GM19239 (cell line): Measurements from ENCODE around the gene SLC46A2.

Experiments used
- DNase-seq: peaks from one replicate; pipeline ENCODE4 v3.0.0; 2011; ENCODE audit warnings: low spot score; ENCODE audit not compliant: insufficient read length
- FAIRE-seq: peaks from 2 replicates; lab custom pipeline; 2011; peaks lifted over from hg19 to GRCh38; lab: Jason Lieb, UNC

Gene SLC46A2

GRCh38 chr9:112890106-112891081, at the start of gene SLC46A2:
SLC46A2 (minus strand) TSS chr9:112890876; CDS start chr9:112890681, 195 bp downstream.
- FAIRE-seq, result no peak
- DNase-seq, result no peak

GRCh38 chr9:112939418-112939817, 48.7 kb upstream of the SLC46A2 start:
- no peak for FAIRE-seq
- no peak for DNase-seq

- FAIRE-seq (no peak), DNase-seq (no peak)
Measured at GRCh38 chr9:112933696-112934095, 43.0 kb upstream of the SLC46A2 start.

- peak; percentile 21 for FAIRE-seq
- no peak for DNase-seq
Measured at GRCh38 chr9:112925058-112925641, 34.5 kb upstream of the SLC46A2 start.

GRCh38 chr9:112921549-112921948, 30.9 kb upstream of the SLC46A2 start:
- DNase-seq (no peak), FAIRE-seq (peak; percentile 53)

GRCh38 chr9:112917987-112918362, 27.3 kb upstream of the SLC46A2 start:
- no peak for DNase-seq
- no peak for FAIRE-seq

- no peak for FAIRE-seq
Measured at GRCh38 chr9:112917047-112917986, 26.6 kb upstream of the SLC46A2 start.

GRCh38 chr9:112914524-112914923, 23.8 kb upstream of the SLC46A2 start:
- DNase-seq (no peak), FAIRE-seq (no peak)

More at GRCh38 chr9:112917047-112917986, 26.6 kb upstream of the SLC46A2 start:
- DNase-seq, result no peak

GRCh38 chr9:112913326-112913725, 22.6 kb upstream of the SLC46A2 start:
- FAIRE-seq, result no peak

GRCh38 chr9:112912636-112913035, 22.0 kb upstream of the SLC46A2 start:
- no peak for DNase-seq
- FAIRE-seq, result no peak

More at GRCh38 chr9:112913326-112913725, 22.6 kb upstream of the SLC46A2 start:
- DNase-seq, result no peak

GRCh38 chr9:112911736-112912135, 21.1 kb upstream of the SLC46A2 start:
- FAIRE-seq (no peak), DNase-seq (no peak)

- FAIRE-seq (no peak), DNase-seq (no peak)
Measured at GRCh38 chr9:112905084-112905483, 14.4 kb upstream of the SLC46A2 start.

- no peak for FAIRE-seq
- no peak for DNase-seq
Measured at GRCh38 chr9:112900901-112901300, 10.2 kb upstream of the SLC46A2 start.

GRCh38 chr9:112900488-112900887, 9.8 kb upstream of the SLC46A2 start:
- FAIRE-seq, result no peak

GRCh38 chr9:112898872-112899311, 8.2 kb upstream of the SLC46A2 start:
- DNase-seq, result no peak

More at GRCh38 chr9:112900488-112900887, 9.8 kb upstream of the SLC46A2 start:
- no peak for DNase-seq

GRCh38 chr9:112896131-112896530, 5.5 kb upstream of the SLC46A2 start:
- FAIRE-seq, result peak; percentile 14
- no peak for DNase-seq

More at GRCh38 chr9:112898872-112899311, 8.2 kb upstream of the SLC46A2 start:
- no peak for FAIRE-seq

GRCh38 chr9:112894699-112895098, 4.0 kb upstream of the SLC46A2 start:
- DNase-seq, result no peak
- no peak for FAIRE-seq

- no peak for DNase-seq
- no peak for FAIRE-seq
Measured at GRCh38 chr9:112894041-112894440, 3.4 kb upstream of the SLC46A2 start.

- DNase-seq (no peak), FAIRE-seq (no peak)
Measured at GRCh38 chr9:112892981-112893380, 2.3 kb upstream of the SLC46A2 start.

- FAIRE-seq, result no peak
- DNase-seq, result no peak
Measured at GRCh38 chr9:112891521-112891920, 845 bp upstream of the SLC46A2 start.
